ENCODE measurements around the gene GRIN1. TPM values are rescaled to one million over a fixed set of nuclear protein-coding genes. Genes with fewer than 3 reads are reported as not detected.
A peak's percentile ranks its signal among the peaks of the same experiment; 100 is the strongest.
"Not testable (repeated sequence)": the region's sequence is repeated elsewhere in the genome, so short reads cannot be mapped to it uniquely, and the experiment has no call there.

GRIN1 gene
- polyA plus RNA-seq, 2 of the 4 experiments (the other 2 are of a cell fraction) = 0.13 to 0.45 TPM

GRCh38 chr9:137123468-137123837 is 15.5 kb upstream of the GRIN1 start:
- Histone ChIP-seq H3K4me1 (peaks cover 23% of the 10 kb centered on the region), H3K27ac (no peak overlapping the region), H3K4me2 (no peak overlapping the region), H3K9me3 (no peaks in the 10 kb centered on the region), H3K4me3 (no peak overlapping the region)
- TF ChIP-seq HOXB13 (CRISPR knock-in tag; IDR thresholded peaks at IDR 0.05; ENCODE audit: low read depth) (no peak), HEYL (CRISPR knock-in tag; IDR thresholded peaks at IDR 0.05) (no peak), FOXS1 (CRISPR knock-in tag; IDR thresholded peaks at IDR 0.05) (no peak), USF2 (IDR thresholded peaks at IDR 0.05) (no peak)
- ATAC-seq (no peak), FAIRE-seq (no peak), DNase-seq (ENCODE audit: low read depth in 1 of 2, low spot score in 1 of 2) (no peak)
- CTCF ChIA-PET = interaction anchor here (0.8 to 10.8 kb wide), 13 partner anchors 16 to 115 kb away, joined by 3 to 113 read pairs (median 5); partner anchors contain the start of genes CYSRT1, NPDC1, RNF208 and RNF224
- 80% methylated on average over 5 of the region's 5 CpGs for WGBS (ENCODE audit: missing lambda C conversion rate)
- POLR2A ChIA-PET = no interaction called here

GRCh38 chr9:137123952-137124462 is 14.9 kb upstream of the GRIN1 start:
- H3K4me1 ChIP-seq = peaks cover 25% of the 10 kb centered on the region
- POLR2A ChIA-PET; H3K9me3 ChIP-seq; FAIRE-seq; H3K4me2 ChIP-seq; H3K27ac ChIP-seq; ATAC-seq; H3K4me3 ChIP-seq; DNase-seq (ENCODE audit: low read depth in 1 of 2, low spot score in 1 of 2): not testable (repeated sequence)
- WGBS (ENCODE audit: missing lambda C conversion rate) = 93% methylated on average over 5 of the region's 5 CpGs
- CTCF ChIA-PET = interaction anchor here (1.1 to 10.8 kb wide), 8 partner anchors 18 to 112 kb away, joined by 3 to 113 read pairs (median 5); partner anchors contain the start of genes CYSRT1, NPDC1, RNF208 and RNF224

- no peaks in the 10 kb centered on the region for H3K9me3 ChIP-seq
- DNase-seq (ENCODE audit: low read depth in 1 of 2, low spot score in 1 of 2) (no peak), ATAC-seq (no peak), FAIRE-seq (no peak)
- WGBS (ENCODE audit: missing lambda C conversion rate) = 44% methylated on average over 3 of the region's 3 CpGs
- H3K27ac ChIP-seq = peak overlapping the region; percentile 98
- POLR2A ChIA-PET = interaction anchor here (0.7 to 1.0 kb wide), 2 partner anchors 16 to 74 kb away, joined by 4 to 5 read pairs; partner anchors contain the start of gene TPRN
- CTCF ChIA-PET = interaction anchor here (0.6 to 2.4 kb wide), 9 partner anchors 8 to 110 kb away, joined by 3 to 9 read pairs (median 4); partner anchors contain the start of genes NPDC1 and RNF224
- peak overlapping the region; percentile 94 for H3K4me3 ChIP-seq
- TF ChIP-seq CHD2 (IDR thresholded peaks at IDR 0.05; ENCODE audit: low read length, partially characterized antibody) = no peak
- TF ChIP-seq HDAC2 (IDR thresholded peaks at IDR 0.05) = no peak
- no peak for TF ChIP-seq FOSL2 (IDR thresholded peaks at IDR 0.05)
- no peak for TF ChIP-seq FOSL2 (CRISPR knock-in tag; IDR thresholded peaks at IDR 0.05)
- no peak for TF ChIP-seq PHF8 (IDR thresholded peaks at IDR 0.05; ENCODE audit: borderline replicate concordance, low read depth)
- TF ChIP-seq RFX5 (IDR thresholded peaks at IDR 0.05) = no peak
- TF ChIP-seq HOXB5 (CRISPR knock-in tag; IDR thresholded peaks at IDR 0.05) = no peak
- H3K4me1 ChIP-seq = peaks cover 23% of the 10 kb centered on the region
- peak overlapping the region; percentile 100 for H3K4me2 ChIP-seq
These were observed 12.2 kb upstream of the GRIN1 start for GRCh38 chr9:137126786-137127185.

GRCh38 chr9:137127301-137128157 is 11.4 kb upstream of the GRIN1 start:
- WGBS (ENCODE audit: missing lambda C conversion rate) = 5% methylated on average over 24 of the region's 24 CpGs
- no peak; a peak in 1 of 6 replicates for ATAC-seq
- Histone ChIP-seq H3K4me1 (peaks cover 17% of the 10 kb centered on the region), H3K9me3 (no peaks in the 10 kb centered on the region), H3K4me2 (peak overlapping the region; percentile 100), H3K4me3 (peak overlapping the region; percentile 94), H3K27ac (peak overlapping the region; percentile 98)
- TF ChIP-seq MAX (IDR thresholded peaks at IDR 0.05) = 0 out of 2 replicates have a peak, but pooled peaks have one; percentile 23
- TF ChIP-seq RCOR1 (IDR thresholded peaks at IDR 0.05; ENCODE audit: low read depth, low read length) = no peak
- TF ChIP-seq E2F6 (IDR thresholded peaks at IDR 0.05; ENCODE audit: borderline replicate concordance, low read depth) = 0 out of 2 replicates have a peak, but pooled peaks have one; percentile 38
- POLR2A ChIA-PET = interaction anchor here (0.6 to 1.2 kb wide), 7 partner anchors 36 to 461 kb away, joined by 3 to 5 read pairs (median 4); partner anchors contain the start of genes ANAPC2, SSNA1, TPRN and TUBB4B
- no peak for FAIRE-seq
- CTCF ChIA-PET = interaction anchor here (0.7 to 2.4 kb wide), 11 partner anchors 9 to 109 kb away, joined by 3 to 9 read pairs (median 4); partner anchors contain the start of gene RNF224
- DNase-seq (ENCODE audit: low read depth in 1 of 2, low spot score in 1 of 2) = peak in 1 of 2 experiments; percentile 57
